ENCODE measurements around the gene EFCAB6.

DNA sequence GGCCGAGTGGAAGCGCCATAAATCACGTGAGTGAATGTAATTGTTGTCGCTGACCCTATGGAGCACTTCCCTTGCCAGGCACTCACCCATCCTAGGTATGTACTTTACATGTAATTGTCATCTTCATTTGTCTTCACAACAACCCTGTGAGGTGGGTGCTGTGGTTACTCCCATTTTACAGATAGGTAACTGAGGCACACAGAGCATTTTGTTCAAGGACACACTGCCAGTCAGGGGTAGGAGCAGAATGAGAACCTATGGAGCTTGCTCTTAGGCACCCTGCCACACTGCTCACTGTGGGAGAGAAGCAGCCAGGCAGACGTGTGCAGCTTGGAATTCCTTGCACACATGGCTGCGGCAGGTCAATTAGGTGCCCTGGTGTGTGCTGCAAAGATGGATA lies 785 bp upstream of the EFCAB6 start:
- TF ChIP-seq, protein P1, sequence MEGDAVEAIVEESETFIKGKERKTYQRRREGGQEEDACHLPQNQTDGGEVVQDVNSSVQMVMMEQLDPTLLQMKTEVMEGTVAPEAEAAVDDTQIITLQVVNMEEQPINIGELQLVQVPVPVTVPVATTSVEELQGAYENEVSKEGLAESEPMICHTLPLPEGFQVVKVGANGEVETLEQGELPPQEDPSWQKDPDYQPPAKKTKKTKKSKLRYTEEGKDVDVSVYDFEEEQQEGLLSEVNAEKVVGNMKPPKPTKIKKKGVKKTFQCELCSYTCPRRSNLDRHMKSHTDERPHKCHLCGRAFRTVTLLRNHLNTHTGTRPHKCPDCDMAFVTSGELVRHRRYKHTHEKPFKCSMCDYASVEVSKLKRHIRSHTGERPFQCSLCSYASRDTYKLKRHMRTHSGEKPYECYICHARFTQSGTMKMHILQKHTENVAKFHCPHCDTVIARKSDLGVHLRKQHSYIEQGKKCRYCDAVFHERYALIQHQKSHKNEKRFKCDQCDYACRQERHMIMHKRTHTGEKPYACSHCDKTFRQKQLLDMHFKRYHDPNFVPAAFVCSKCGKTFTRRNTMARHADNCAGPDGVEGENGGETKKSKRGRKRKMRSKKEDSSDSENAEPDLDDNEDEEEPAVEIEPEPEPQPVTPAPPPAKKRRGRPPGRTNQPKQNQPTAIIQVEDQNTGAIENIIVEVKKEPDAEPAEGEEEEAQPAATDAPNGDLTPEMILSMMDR (IDR thresholded peaks at IDR 0.05), result no peak
- TF ChIP-seq POLR2A (IDR thresholded peaks at IDR 0.05; ENCODE audit: low read depth) (no peak), EP300 (IDR thresholded peaks at IDR 0.05) (no peak), POLR2AphosphoS5 (IDR thresholded peaks at IDR 0.05) (no peak)
